BJ (cell line): ENCODE data around the gene PLEKHO1. TPM values are rescaled to one million over a fixed set of nuclear protein-coding genes. Genes with fewer than 3 reads are reported as not detected.

ENCODE experiments used
- CTCF ChIA-PET: fragments of 350-600 bp; formaldehyde crosslinking; extraction: SDS; loops from one replicate; lab custom pipeline; 2021; ENCODE audit warnings: antibody characterized with exemption, inconsistent platforms; lab: Yijun Ruan, JAX
- POLR2A ChIA-PET: fragments of 300-600 bp; sonication (Branson Sonifier 250); formaldehyde crosslinking; extraction: SDS; loops from one replicate; lab custom pipeline; 2021; ENCODE audit warnings: antibody characterized with exemption; lab: Charles Lee
- DNase-seq: peaks from one replicate; pipeline ENCODE4 v3.0.0-alpha.2; 2011; ENCODE audit warnings: low read depth
- H3K27me3 ChIP-seq: 2 replicates; pipeline ENCODE4 v1.6.0; 2011; ENCODE audit warnings: low read length; ENCODE audit not compliant: control insufficient read depth, insufficient read depth
- H3K36me3 ChIP-seq: 2 replicates; pipeline ENCODE4 v1.5.1; 2011; ENCODE audit warnings: low read length; ENCODE audit not compliant: control insufficient read depth, insufficient read depth
- H3K4me3 ChIP-seq: 2 replicates; pipeline ENCODE4 v1.5.1; 2011; ENCODE audit warnings: low read depth, mild to moderate bottlenecking, control low read depth, low read length
- CTCF ChIP-seq: IDR thresholded peaks from 2 replicates; pipeline ENCODE4 v1.5.1; 2011; ENCODE audit warnings: low read depth, mild to moderate bottlenecking, control low read depth, inconsistent platforms, low read length, moderate library complexity; ENCODE audit not compliant: insufficient read depth
- polyA plus RNA-seq: library from polyadenylated mRNA; depleted of rRNA; stranded (reverse); fragments of >200 nt; gene quantifications from 2 replicates; pipeline ENCODE4 v1.2.3, GENCODE V29; 2011

Gene PLEKHO1
- polyA plus RNA-seq, 1 experiment = 41.3 TPM

- H3K36me3 ChIP-seq = peaks cover 19% of the 10 kb centered on the region
- ChIA-PET CTCF (interaction anchor here (0.7 to 2.1 kb wide), 4 partner anchors 10 to 83 kb away, joined by 3 to 6 read pairs (median 3); no protein-coding TSS in a partner anchor), POLR2A (interaction anchor here (0.9 kb wide), 1 partner anchor 8 kb away, joined by 3 read pairs; no protein-coding TSS in a partner anchor)
- no peak overlapping the region for H3K4me3 ChIP-seq
- no peak for DNase-seq
- H3K27me3 ChIP-seq = no peaks in the 10 kb centered on the region
- TF ChIP-seq CTCF = no peak
Measured at GRCh38 chr1:150152772-150153456, 3.2 kb downstream of the PLEKHO1 start.

GRCh38 chr1:150154143-150154542, 4.4 kb downstream of the PLEKHO1 start:
- POLR2A ChIA-PET = no interaction called here
- no peak for DNase-seq
- peaks cover 22% of the 10 kb centered on the region for H3K36me3 ChIP-seq
- no peak for TF ChIP-seq CTCF
- H3K27me3 ChIP-seq = no peaks in the 10 kb centered on the region
- H3K4me3 ChIP-seq = no peak overlapping the region
- CTCF ChIA-PET = interaction anchor here (0.8 kb wide), 1 partner anchor 15 kb away, joined by 3 read pairs; no protein-coding TSS in a partner anchor

- Histone ChIP-seq H3K27me3 (no peaks in the 10 kb centered on the region), H3K36me3 (peaks cover 29% of the 10 kb centered on the region), H3K4me3 (no peak overlapping the region)
- no peak for TF ChIP-seq CTCF
- DNase-seq = no peak
- ChIA-PET CTCF (no interaction called here), POLR2A (interaction anchor here (0.6 kb wide), 1 partner anchor 112 kb away, joined by 3 read pairs; no protein-coding TSS in a partner anchor)
Measured at GRCh38 chr1:150155413-150156071, 5.8 kb downstream of the PLEKHO1 start.

- H3K27me3 ChIP-seq = no peaks in the 10 kb centered on the region
- H3K4me3 ChIP-seq = no peak overlapping the region
- no peak for DNase-seq
- H3K36me3 ChIP-seq = peaks cover 29% of the 10 kb centered on the region
- no peak for TF ChIP-seq CTCF
- ChIA-PET POLR2A (no interaction called here), CTCF (no interaction called here)
Measured at GRCh38 chr1:150156868-150157603, 7.3 kb downstream of the PLEKHO1 start.

GRCh38 chr1:150159550-150159949, 9.8 kb downstream of the PLEKHO1 start:
- DNase-seq = no peak
- CTCF ChIA-PET = interaction anchor here (2.1 to 2.7 kb wide), 2 partner anchors 11 to 86 kb away, joined by 5 to 12 read pairs; no protein-coding TSS in a partner anchor
- H3K27me3 ChIP-seq = no peaks in the 10 kb centered on the region
- POLR2A ChIA-PET = no interaction called here
- TF ChIP-seq CTCF = no peak
- no peak overlapping the region for H3K4me3 ChIP-seq
- H3K36me3 ChIP-seq = peaks cover 24% of the 10 kb centered on the region
